Neural progenitor cell (in vitro differentiated cells): ENCODE data around the gene ATG13. TPM values are rescaled to one million over a fixed set of nuclear protein-coding genes. Genes with fewer than 3 reads are reported as not detected.

ENCODE experiments used
- DNase-seq: peaks from one replicate; pipeline ENCODE4 v3.0.0-alpha.2; 2016; ENCODE audit warnings: low spot score
- H2AFZ ChIP-seq: fragments of 200-600 bp; sonication (generic); replicated peaks from 2 replicates; pipeline ENCODE4 v1.6.1; 2016; ENCODE audit warnings: antibody characterized with exemption
- H3F3A ChIP-seq: fragments of 200-600 bp; sonication (generic); 2 replicates; pipeline ENCODE4 v1.6.1; 2016; ENCODE audit warnings: antibody characterized with exemption, low read depth
- H3K27ac ChIP-seq: fragments of 200-600 bp; sonication (generic); 2 replicates; pipeline ENCODE4 v1.5.1; 2016; ENCODE audit warnings: mild to moderate bottlenecking
- H3K27me3 ChIP-seq: fragments of 200-600 bp; sonication (generic); 2 replicates; pipeline ENCODE4 v1.6.1; 2016; ENCODE audit warnings: mild to moderate bottlenecking, moderate library complexity
- H3K36me3 ChIP-seq: fragments of 200-600 bp; sonication (generic); 2 replicates; pipeline ENCODE4 v1.5.1; 2016
- H3K4me1 ChIP-seq: fragments of 200-600 bp; sonication (generic); 2 replicates; pipeline ENCODE4 v1.6.1; 2016; ENCODE audit warnings: mixed run types
- H3K4me2 ChIP-seq: fragments of 200-600 bp; sonication (generic); 2 replicates; pipeline ENCODE4 v1.6.1; 2016
- H3K4me3 ChIP-seq: fragments of 200-600 bp; sonication (generic); 2 replicates; pipeline ENCODE4 v1.5.1; 2016
- H3K79me2 ChIP-seq: fragments of 200-600 bp; sonication (generic); 2 replicates; pipeline ENCODE4 v1.6.1; 2016; ENCODE audit warnings: low read depth
- H3K9ac ChIP-seq: fragments of 200-600 bp; sonication (generic); 2 replicates; pipeline ENCODE4 v1.6.1; 2016
- H3K9me3 ChIP-seq: fragments of 200-600 bp; sonication (generic); 2 replicates; pipeline ENCODE4 v1.5.1; 2016; ENCODE audit warnings: low read depth
- H4K20me1 ChIP-seq: fragments of 200-600 bp; sonication (generic); 2 replicates; pipeline ENCODE4 v1.6.1; 2016; ENCODE audit warnings: low read depth
- H3K27ac Mint-ChIP-seq: 3 replicates; pipeline ENCODE4 v1.8.0; 2021; ENCODE audit warnings: mixed read lengths
- H3K27me3 Mint-ChIP-seq: 2 replicates; pipeline ENCODE4 v1.8.0; 2022; ENCODE audit warnings: low read depth, mild to moderate bottlenecking, inconsistent platforms, moderate library complexity, mixed read lengths; ENCODE audit not compliant: insufficient read depth
- H3K36me3 Mint-ChIP-seq: 3 replicates; pipeline ENCODE4 v1.8.0; 2021; ENCODE audit warnings: mixed read lengths
- H3K4me1 Mint-ChIP-seq: 3 replicates; pipeline ENCODE4 v1.8.0; 2021; ENCODE audit warnings: mixed read lengths
- H3K4me3 Mint-ChIP-seq: 3 replicates; pipeline ENCODE4 v1.8.0; 2021; ENCODE audit warnings: mild to moderate bottlenecking, moderate library complexity, mixed read lengths
- H3K9me3 Mint-ChIP-seq: 3 replicates; pipeline ENCODE4 v1.8.0; 2020; ENCODE audit warnings: mixed read lengths
- CTCF ChIP-seq: fragments of 200-600 bp; sonication (generic); IDR thresholded peaks from 2 replicates; pipeline ENCODE4 v1.5.1; 2017; ENCODE audit warnings: antibody characterized with exemption, mild to moderate bottlenecking
- EZH2 ChIP-seq: fragments of 200-600 bp; sonication (generic); IDR thresholded peaks from 2 replicates; pipeline ENCODE4 v1.6.1; 2017; ENCODE audit warnings: antibody characterized with exemption, mild to moderate bottlenecking, moderate library complexity
- EZH2phosphoT487 ChIP-seq: fragments of 200-600 bp; sonication (generic); IDR thresholded peaks from 2 replicates; pipeline ENCODE4 v1.6.1; 2017; ENCODE audit warnings: antibody characterized with exemption
- total RNA-seq: library from RNA; depleted of rRNA; stranded (reverse); fragments of >200 nt; gene quantifications from 2 replicates; pipeline ENCODE4 v1.2.3, GENCODE V29; 2015; ENCODE audit warnings: low replicate concordance

Gene ATG13
- total RNA-seq, 1 donor from 2014 or later = 75.4 TPM

DNA sequence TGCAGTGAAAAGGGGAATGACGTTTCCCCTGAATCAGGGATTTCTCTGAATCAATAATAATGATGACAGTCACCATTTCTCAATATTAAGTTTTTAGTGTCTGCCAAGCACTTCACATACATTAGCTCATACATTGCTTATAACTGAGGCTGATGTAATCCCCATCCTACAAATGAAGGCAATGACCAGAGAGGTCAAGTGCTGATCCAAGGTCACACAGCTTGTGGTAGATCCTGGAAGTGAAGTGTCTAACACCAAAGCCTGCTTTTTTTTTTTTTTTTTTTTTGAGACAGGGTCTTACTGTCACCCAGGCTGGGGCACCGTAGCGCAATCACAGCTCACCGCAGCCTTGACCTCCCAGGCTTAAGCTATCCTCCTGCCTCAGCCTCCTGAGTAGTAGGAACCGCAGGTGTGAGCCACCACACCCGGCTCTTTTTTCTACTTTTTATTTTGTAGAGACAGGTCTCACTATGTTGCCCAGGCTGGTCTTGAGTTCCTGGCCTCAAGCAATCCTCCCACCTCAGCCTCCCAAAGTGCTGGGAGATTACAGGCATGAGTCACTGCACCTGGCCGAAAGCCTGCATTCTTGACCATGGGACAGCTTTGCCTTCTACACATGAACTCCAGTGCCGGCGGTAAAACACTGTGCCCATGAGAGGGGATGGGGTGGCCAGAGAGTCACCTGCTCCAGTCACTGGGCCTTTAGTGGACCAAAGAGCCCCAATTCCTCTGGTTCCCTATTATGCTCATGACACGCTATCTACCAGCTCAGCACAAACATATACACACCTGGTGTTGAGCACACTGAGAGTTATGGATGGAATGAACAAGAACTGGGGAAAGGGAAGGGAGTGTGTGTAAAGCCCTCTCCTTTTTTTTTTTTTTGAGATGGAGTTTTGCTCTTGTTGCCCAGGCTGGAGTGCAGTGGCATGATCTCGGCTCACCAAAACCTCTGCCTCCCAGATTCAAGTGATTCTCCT lies 65.7 kb downstream of the ATG13 start:
- H3K27me3 ChIP-seq = no peaks in the 10 kb centered on the region
- Mint-ChIP-seq H3K27ac (no peak overlapping the region), H3K4me1 (no peaks in the 10 kb centered on the region), H3K27me3 (peaks cover 3% of the 10 kb centered on the region), H3K4me3 (no peak overlapping the region), H3K9me3 (no peaks in the 10 kb centered on the region), H3K36me3 (peaks cover 2% of the 10 kb centered on the region)
- no peak overlapping the region for H3K27ac ChIP-seq
- no peaks in the 10 kb centered on the region for H3K79me2 ChIP-seq
- no peak overlapping the region for H3K9ac ChIP-seq
- H3K9me3 ChIP-seq = no peaks in the 10 kb centered on the region
- H2AFZ ChIP-seq = no peak overlapping the region
- no peak for DNase-seq
- no peaks in the 10 kb centered on the region for H3K4me1 ChIP-seq
- TF ChIP-seq CTCF (no peak), EZH2 (no peak), EZH2phosphoT487 (no peak)
- H3K36me3 ChIP-seq = no peaks in the 10 kb centered on the region
- H4K20me1 ChIP-seq = no peaks in the 10 kb centered on the region
- H3K4me3 ChIP-seq = no peak overlapping the region
- no peaks in the 10 kb centered on the region for H3F3A ChIP-seq
- no peak overlapping the region for H3K4me2 ChIP-seq

DNA sequence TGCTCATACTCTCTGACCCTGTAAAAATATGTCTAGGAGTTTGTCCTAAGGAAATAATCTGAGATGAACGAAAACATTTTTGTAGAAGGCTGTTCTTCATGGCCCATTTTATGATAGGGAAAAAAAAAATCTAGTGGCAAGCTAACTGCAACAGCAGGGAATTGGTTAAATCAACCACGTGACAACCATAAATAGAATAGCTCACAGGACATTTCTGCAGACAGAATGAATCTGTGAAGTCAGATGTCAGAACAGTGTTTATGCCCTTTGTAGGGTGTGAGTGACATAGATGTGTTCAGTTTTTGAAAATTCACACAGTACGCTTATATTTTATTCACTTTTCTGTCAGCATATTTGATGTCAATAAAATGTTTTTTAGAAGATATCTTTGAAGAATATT lies 67.0 kb downstream of the ATG13 start:
- Mint-ChIP-seq H3K36me3 (peaks cover 5% of the 10 kb centered on the region), H3K9me3 (no peaks in the 10 kb centered on the region), H3K4me1 (no peaks in the 10 kb centered on the region), H3K27me3 (no peaks in the 10 kb centered on the region), H3K4me3 (no peak overlapping the region), H3K27ac (no peak overlapping the region)
- TF ChIP-seq EZH2 = no peak
- TF ChIP-seq CTCF = no peak
- TF ChIP-seq EZH2phosphoT487 = no peak
- H3K4me1 ChIP-seq = no peaks in the 10 kb centered on the region
- DNase-seq = no peak
- H4K20me1 ChIP-seq = no peaks in the 10 kb centered on the region
- H3K79me2 ChIP-seq = no peaks in the 10 kb centered on the region
- no peaks in the 10 kb centered on the region for H3K27me3 ChIP-seq
- H3K4me3 ChIP-seq = no peak overlapping the region
- H2AFZ ChIP-seq = no peak overlapping the region
- H3F3A ChIP-seq = no peaks in the 10 kb centered on the region
- no peaks in the 10 kb centered on the region for H3K9me3 ChIP-seq
- H3K9ac ChIP-seq = no peak overlapping the region
- no peak overlapping the region for H3K4me2 ChIP-seq
- no peaks in the 10 kb centered on the region for H3K36me3 ChIP-seq
- no peak overlapping the region for H3K27ac ChIP-seq

DNA sequence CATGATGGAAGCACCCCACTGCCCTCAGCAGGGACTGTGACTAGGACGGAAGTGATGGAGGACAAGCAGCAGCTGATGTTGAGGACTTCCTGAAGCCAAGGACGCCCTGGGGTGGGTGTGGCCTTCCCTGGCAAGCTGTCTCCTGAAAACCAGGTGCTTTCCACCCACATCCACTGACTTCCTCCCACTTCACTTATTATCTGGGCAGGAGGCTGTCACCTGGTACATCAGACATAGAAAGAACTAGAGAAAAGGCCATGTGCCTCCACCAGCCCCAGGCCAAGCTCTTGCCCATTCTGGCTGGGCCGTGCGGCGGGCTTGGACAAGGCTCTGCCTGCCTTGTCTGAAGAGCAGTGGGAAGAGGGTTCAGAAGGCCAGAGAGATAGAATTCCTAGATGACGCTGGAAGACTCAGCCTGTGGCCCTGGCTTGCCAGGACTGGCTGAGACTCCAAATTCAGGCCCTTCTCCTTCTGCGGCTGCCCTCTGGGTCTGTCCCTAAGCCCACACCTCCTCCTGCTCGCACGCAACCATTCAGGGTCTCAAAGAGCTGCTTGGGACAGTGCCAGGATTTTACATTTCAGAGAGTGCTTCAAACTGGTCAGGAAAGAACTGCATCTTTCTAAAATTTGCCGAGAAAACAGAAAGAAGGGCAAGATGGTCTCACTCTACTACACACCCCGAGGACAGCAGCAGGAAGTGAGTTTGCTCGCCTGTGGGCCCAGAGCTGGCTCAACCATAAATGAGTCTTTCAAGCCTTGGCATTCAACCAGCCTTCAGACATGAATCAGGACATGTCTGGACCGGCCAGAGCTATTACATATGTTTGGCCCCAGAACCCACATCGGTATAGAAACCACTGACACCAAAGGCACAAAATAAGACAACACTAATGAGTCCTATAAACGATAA lies 69.8 kb downstream of the ATG13 start:
- Histone ChIP-seq H3K4me1 (no peaks in the 10 kb centered on the region), H3F3A (no peaks in the 10 kb centered on the region), H3K36me3 (no peaks in the 10 kb centered on the region), H3K4me3 (no peak overlapping the region), H3K9ac (peak overlapping the region; percentile 20), H3K27ac (no peak overlapping the region), H4K20me1 (no peaks in the 10 kb centered on the region), H3K9me3 (no peaks in the 10 kb centered on the region), H3K27me3 (no peaks in the 10 kb centered on the region), H3K4me2 (no peak overlapping the region), H2AFZ (no peak overlapping the region), H3K79me2 (no peaks in the 10 kb centered on the region)
- Mint-ChIP-seq H3K9me3 (no peaks in the 10 kb centered on the region), H3K4me1 (no peaks in the 10 kb centered on the region), H3K4me3 (no peak overlapping the region), H3K36me3 (peaks cover 8% of the 10 kb centered on the region), H3K27ac (no peak overlapping the region), H3K27me3 (no peaks in the 10 kb centered on the region)
- TF ChIP-seq CTCF (no peak), EZH2 (no peak), EZH2phosphoT487 (no peak)
- no peak for DNase-seq
